AG04450 (cell line): ENCODE results near the gene CEP350. TPM values are rescaled to one million over a fixed set of nuclear protein-coding genes. Genes with fewer than 3 reads are reported as not detected.
A peak's percentile ranks its signal among the peaks of the same experiment; 100 is the strongest.

Experiments
- CTCF ChIA-PET: fragments of 300-600, 350-600 bp; formaldehyde crosslinking; extraction: SDS; loops from one replicate; lab custom pipeline; 2022; ENCODE audit warnings: antibody characterized with exemption, inconsistent platforms; lab: Charles Lee
- POLR2A ChIA-PET: fragments of 350-600 bp; formaldehyde crosslinking; extraction: SDS; loops from one replicate; lab custom pipeline; 2021; ENCODE audit warnings: antibody characterized with exemption, inconsistent platforms; lab: Yijun Ruan, JAX
- DNase-seq: peaks from one replicate; pipeline ENCODE4 v3.0.0-alpha.2; 2011; ENCODE audit warnings: low read depth, low spot score
- H3K27ac ChIP-seq: one replicate; pipeline ENCODE4 v1.5.1; 2012; ENCODE audit warnings: low read depth, low read length, control low read depth
- H3K27me3 ChIP-seq: one replicate; pipeline ENCODE4 v1.6.0; 2012; ENCODE audit warnings: low read length; ENCODE audit not compliant: control insufficient read depth, insufficient read depth
- H3K4me3 ChIP-seq: 2 replicates; pipeline ENCODE4 v1.5.1; 2011; ENCODE audit warnings: mild to moderate bottlenecking, low read depth, low read length, control low read depth
- H3K9me3 ChIP-seq: 2 replicates; pipeline ENCODE4 v1.5.1; 2012; ENCODE audit warnings: low read length; ENCODE audit not compliant: control insufficient read depth, insufficient read depth
- CTCF ChIP-seq: IDR thresholded peaks from 2 replicates; pipeline ENCODE4 v1.5.1; 2011; ENCODE audit warnings: low read depth, low read length, control low read depth, inconsistent platforms
- polyA plus RNA-seq: library from polyadenylated mRNA; depleted of rRNA; stranded (reverse); fragments of >200 nt; gene quantifications from 2 replicates; pipeline ENCODE4 v1.2.3, GENCODE V29; 2011

Gene CEP350
- polyA plus RNA-seq, 1 experiment, result 18.2 TPM

- H3K4me3 ChIP-seq, result no peak overlapping the region
- TF ChIP-seq CTCF, result no peak
- ChIA-PET CTCF (interaction anchor here (1.0 kb wide), 1 partner anchor 10 kb away, joined by 3 read pairs; no protein-coding TSS in a partner anchor), POLR2A (interaction anchor here (0.6 kb wide), 1 partner anchor 252 kb away, joined by 3 read pairs; no protein-coding TSS in a partner anchor)
- H3K9me3 ChIP-seq, result no peaks in the 10 kb centered on the region; the same call in 1 of the 2 replicates
- no peak for DNase-seq
- no peak overlapping the region for H3K27ac ChIP-seq
- H3K27me3 ChIP-seq, result no peaks in the 10 kb centered on the region
Measured at GRCh38 chr1:180135535-180135934, 180.9 kb downstream of the CEP350 start.

- ChIA-PET POLR2A (no interaction called here), CTCF (no interaction called here)
- peak overlapping the region; percentile 2 for H3K27ac ChIP-seq
- H3K9me3 ChIP-seq, result no peaks in the 10 kb centered on the region
- DNase-seq, result no peak
- no peak overlapping the region for H3K4me3 ChIP-seq
- H3K27me3 ChIP-seq, result no peaks in the 10 kb centered on the region
- no peak for TF ChIP-seq CTCF
Measured at GRCh38 chr1:180136331-180136967, 181.8 kb downstream of the CEP350 start.

- Histone ChIP-seq H3K9me3 (no peaks in the 10 kb centered on the region), H3K27ac (no peak overlapping the region), H3K4me3 (no peak overlapping the region), H3K27me3 (no peaks in the 10 kb centered on the region)
- ChIA-PET CTCF (no interaction called here), POLR2A (no interaction called here)
- TF ChIP-seq CTCF, result no peak
- no peak for DNase-seq
Measured at GRCh38 chr1:180136968-180137356, 182.4 kb downstream of the CEP350 start.

GRCh38 chr1:180137776-180138175, 183.2 kb downstream of the CEP350 start:
- Histone ChIP-seq H3K27me3 (no peaks in the 10 kb centered on the region), H3K27ac (no peak overlapping the region), H3K4me3 (no peak overlapping the region), H3K9me3 (no peaks in the 10 kb centered on the region)
- ChIA-PET POLR2A (no interaction called here), CTCF (no interaction called here)
- TF ChIP-seq CTCF, result no peak
- DNase-seq, result no peak

- ChIA-PET POLR2A (no interaction called here), CTCF (no interaction called here)
- no peak for DNase-seq
- H3K27ac ChIP-seq, result no peak overlapping the region
- no peaks in the 10 kb centered on the region for H3K9me3 ChIP-seq
- TF ChIP-seq CTCF, result no peak
- no peak overlapping the region for H3K4me3 ChIP-seq
- no peaks in the 10 kb centered on the region for H3K27me3 ChIP-seq
Measured at GRCh38 chr1:180141381-180141934, 186.8 kb downstream of the CEP350 start.
